ENCODE data around the gene TMEM138.

DNA sequence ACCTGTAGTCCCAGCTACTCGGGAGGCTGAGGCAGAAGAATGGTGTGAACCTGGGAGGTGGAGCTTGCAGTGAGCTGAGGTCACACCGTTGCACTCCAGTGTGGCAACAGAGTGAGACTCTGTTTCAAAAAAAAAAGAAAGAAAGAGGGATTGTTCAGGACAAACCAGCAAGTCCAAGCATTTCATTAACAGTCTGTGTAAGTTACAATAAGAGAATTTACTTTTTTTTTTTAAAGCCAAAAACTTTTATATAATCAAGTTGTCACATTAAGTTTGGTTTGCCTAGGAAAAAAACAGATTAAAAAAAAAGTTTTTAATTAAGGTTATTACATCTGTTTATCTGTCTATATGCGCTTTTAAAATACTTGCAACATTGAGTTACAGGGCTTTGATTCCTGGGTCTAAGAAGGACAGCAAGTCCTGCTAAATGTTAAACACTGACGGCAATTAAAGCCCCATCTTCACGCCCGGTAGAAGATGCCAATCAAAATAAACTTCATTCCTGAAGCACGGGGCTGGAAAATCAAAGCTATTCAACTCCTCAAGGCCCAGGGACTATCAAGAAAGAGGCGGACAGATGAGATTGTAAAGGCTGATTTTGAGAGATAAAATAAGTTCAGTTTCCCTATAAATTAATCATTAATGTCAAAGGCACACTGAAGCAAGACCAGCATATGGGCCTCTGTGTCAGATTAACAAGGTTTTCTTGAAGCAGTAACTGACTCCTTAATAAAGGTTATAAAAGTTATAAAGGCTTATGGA, 10.7 kb downstream of the TMEM138 start:
- TF ChIP-seq POLR2A (IDR thresholded peaks at IDR 0.05; ENCODE audit: low read length) (no peak), GATA1 (IDR thresholded peaks at IDR 0.05; ENCODE audit: low read depth, low read length) (no peak)

Data from erythroblast (primary cell).